Muscle layer of colon (tissue), 2 donors: ENCODE results near the gene ESRP2.

ENCODE experiments used
- H3K27ac ChIP-seq: one replicate; pipeline ENCODE4 v1.7.0; 2013; ENCODE audit warnings: low read depth, mild to moderate bottlenecking, low read length, moderate library complexity
- H3K27me3 ChIP-seq, 2 donors: one replicate each; pipeline ENCODE4 v1.7.0; 2013; ENCODE audit warnings: low read length in 2 of 2, mild to moderate bottlenecking in 2 of 2; ENCODE audit not compliant: insufficient read depth in 2 of 2, control insufficient read depth in 1 of 2
- H3K36me3 ChIP-seq: one replicate; pipeline ENCODE4 v1.7.0; 2013; ENCODE audit warnings: mild to moderate bottlenecking, low read length; ENCODE audit not compliant: insufficient read depth
- H3K4me1 ChIP-seq: one replicate; pipeline ENCODE4 v1.7.0; 2013; ENCODE audit warnings: mild to moderate bottlenecking, low read length; ENCODE audit not compliant: insufficient read depth
- H3K4me3 ChIP-seq, 2 donors: one replicate each; pipeline ENCODE4 v1.7.0; 2013; ENCODE audit warnings: low read length in 2 of 2, low read depth in 1 of 2, mild to moderate bottlenecking in 1 of 2, moderate library complexity in 1 of 2
- H3K9ac ChIP-seq: one replicate; pipeline ENCODE4 v1.7.0; 2013; ENCODE audit warnings: low read length
- H3K9me3 ChIP-seq: one replicate; pipeline ENCODE4 v1.7.0; 2013; ENCODE audit warnings: mild to moderate bottlenecking, low read length
- donor health status: abdominal sarcoma.
- donor health status: Adenocarcinoma of cecum.

ESRP2 gene

GRCh38 chr16:68227183-68227793 is 8.6 kb downstream of the ESRP2 start:
- Histone ChIP-seq H3K9ac (no peak overlapping the region), H3K9me3 (no peaks in the 10 kb centered on the region), H3K4me3 (no peak overlapping the region), H3K27ac (no peak overlapping the region), H3K27me3 (no peaks in the 10 kb centered on the region), H3K4me1 (peaks cover 10% of the 10 kb centered on the region), H3K36me3 (peaks cover 19% of the 10 kb centered on the region)

- no peak overlapping the region for H3K4me3 ChIP-seq
- H3K4me1 ChIP-seq, result peaks cover 10% of the 10 kb centered on the region
- H3K36me3 ChIP-seq, result peaks cover 19% of the 10 kb centered on the region
- H3K9me3 ChIP-seq, result no peaks in the 10 kb centered on the region
- H3K27ac ChIP-seq, result no peak overlapping the region
- no peaks in the 10 kb centered on the region for H3K27me3 ChIP-seq
- H3K9ac ChIP-seq, result no peak overlapping the region
Measured at GRCh38 chr16:68226116-68226515, 9.8 kb downstream of the ESRP2 start.

DNA sequence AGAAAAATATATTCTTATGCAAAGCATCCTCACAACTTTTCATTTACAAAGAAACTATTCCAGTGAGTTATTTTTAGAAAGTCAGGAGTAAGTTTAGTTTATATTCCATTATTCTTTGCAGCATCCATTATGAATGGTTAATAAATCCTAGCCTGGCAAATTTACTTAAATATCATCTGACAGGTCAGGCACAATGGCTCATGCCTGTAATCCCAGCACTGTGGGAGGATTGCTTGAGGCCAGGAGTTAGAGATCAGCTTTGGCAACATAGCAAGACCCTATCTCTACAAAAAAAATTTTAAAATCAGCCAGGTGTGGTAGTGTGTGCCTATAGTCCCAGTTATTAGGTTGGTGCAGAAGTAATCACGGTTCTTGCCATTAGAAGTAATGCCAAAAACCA is 12.9 kb downstream of the ESRP2 start:
- H3K27me3 ChIP-seq, result no peaks in the 10 kb centered on the region
- peaks cover 19% of the 10 kb centered on the region for H3K36me3 ChIP-seq
- no peak overlapping the region for H3K4me3 ChIP-seq
- H3K9me3 ChIP-seq, result no peaks in the 10 kb centered on the region
- no peaks in the 10 kb centered on the region for H3K4me1 ChIP-seq
- no peak overlapping the region for H3K27ac ChIP-seq
- no peak overlapping the region for H3K9ac ChIP-seq

GRCh38 chr16:68219725-68220351 is 16.1 kb downstream of the ESRP2 start:
- no peaks in the 10 kb centered on the region for H3K9me3 ChIP-seq
- no peak overlapping the region for H3K27ac ChIP-seq
- H3K36me3 ChIP-seq, result no peaks in the 10 kb centered on the region
- no peak overlapping the region for H3K4me3 ChIP-seq
- no peaks in the 10 kb centered on the region for H3K4me1 ChIP-seq
- H3K9ac ChIP-seq, result no peak overlapping the region
- no peaks in the 10 kb centered on the region for H3K27me3 ChIP-seq

DNA sequence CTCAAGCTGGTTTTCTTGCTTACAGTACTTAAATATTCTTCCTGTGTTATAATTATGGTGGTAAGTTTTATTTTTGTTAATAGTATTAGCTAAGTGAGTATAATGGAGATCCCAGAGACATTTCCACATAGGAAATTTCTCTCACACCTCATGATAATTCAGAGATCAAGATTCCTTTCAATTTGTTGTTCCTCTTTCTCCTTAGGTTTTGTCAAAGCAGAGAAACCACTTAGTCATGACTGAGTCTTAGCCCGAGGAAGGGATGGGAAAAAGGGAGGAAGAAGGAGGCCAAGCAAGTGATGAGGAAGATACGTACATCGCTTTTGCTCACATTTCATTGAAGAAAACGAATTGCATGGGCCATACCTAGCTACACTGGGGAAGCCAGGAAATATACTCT is 18.4 kb downstream of the ESRP2 start:
- H3K36me3 ChIP-seq, result no peaks in the 10 kb centered on the region
- H3K4me3 ChIP-seq, result no peak overlapping the region
- no peaks in the 10 kb centered on the region for H3K4me1 ChIP-seq
- no peak overlapping the region for H3K27ac ChIP-seq
- H3K27me3 ChIP-seq, result no peaks in the 10 kb centered on the region
- H3K9ac ChIP-seq, result no peak overlapping the region
- H3K9me3 ChIP-seq, result no peaks in the 10 kb centered on the region

GRCh38 chr16:68216240-68216639 is 19.7 kb downstream of the ESRP2 start:
- Histone ChIP-seq H3K4me3 (no peak overlapping the region), H3K27ac (no peak overlapping the region), H3K9ac (no peak overlapping the region), H3K9me3 (no peaks in the 10 kb centered on the region), H3K4me1 (no peaks in the 10 kb centered on the region), H3K27me3 (no peaks in the 10 kb centered on the region), H3K36me3 (no peaks in the 10 kb centered on the region)

- no peaks in the 10 kb centered on the region for H3K36me3 ChIP-seq
- no peaks in the 10 kb centered on the region for H3K9me3 ChIP-seq
- no peaks in the 10 kb centered on the region for H3K27me3 ChIP-seq
- H3K4me1 ChIP-seq, result no peaks in the 10 kb centered on the region
- no peak overlapping the region for H3K27ac ChIP-seq
- no peak overlapping the region for H3K9ac ChIP-seq
- no peak overlapping the region for H3K4me3 ChIP-seq
Measured at GRCh38 chr16:68215302-68215701, 20.6 kb downstream of the ESRP2 start.

- H3K27ac ChIP-seq, result no peak overlapping the region
- no peaks in the 10 kb centered on the region for H3K9me3 ChIP-seq
- H3K36me3 ChIP-seq, result no peaks in the 10 kb centered on the region
- no peak overlapping the region for H3K4me3 ChIP-seq
- no peak overlapping the region for H3K9ac ChIP-seq
- no peaks in the 10 kb centered on the region for H3K4me1 ChIP-seq
- no peaks in the 10 kb centered on the region for H3K27me3 ChIP-seq
Measured at GRCh38 chr16:68214726-68215125, 21.2 kb downstream of the ESRP2 start.

- Histone ChIP-seq H3K27ac (no peak overlapping the region), H3K27me3 (no peaks in the 10 kb centered on the region), H3K4me1 (no peaks in the 10 kb centered on the region)
Measured at GRCh38 chr16:68206245-68206644, 29.7 kb downstream of the ESRP2 start.

GRCh38 chr16:68202091-68202519 is 33.8 kb downstream of the ESRP2 start:
- no peak overlapping the region for H3K27ac ChIP-seq
- no peaks in the 10 kb centered on the region for H3K27me3 ChIP-seq

More at GRCh38 chr16:68206245-68206644, 29.7 kb downstream of the ESRP2 start:
- Histone ChIP-seq H3K4me3 (no peak overlapping the region), H3K36me3 (no peaks in the 10 kb centered on the region), H3K9ac (no peak overlapping the region), H3K9me3 (no peaks in the 10 kb centered on the region)

DNA sequence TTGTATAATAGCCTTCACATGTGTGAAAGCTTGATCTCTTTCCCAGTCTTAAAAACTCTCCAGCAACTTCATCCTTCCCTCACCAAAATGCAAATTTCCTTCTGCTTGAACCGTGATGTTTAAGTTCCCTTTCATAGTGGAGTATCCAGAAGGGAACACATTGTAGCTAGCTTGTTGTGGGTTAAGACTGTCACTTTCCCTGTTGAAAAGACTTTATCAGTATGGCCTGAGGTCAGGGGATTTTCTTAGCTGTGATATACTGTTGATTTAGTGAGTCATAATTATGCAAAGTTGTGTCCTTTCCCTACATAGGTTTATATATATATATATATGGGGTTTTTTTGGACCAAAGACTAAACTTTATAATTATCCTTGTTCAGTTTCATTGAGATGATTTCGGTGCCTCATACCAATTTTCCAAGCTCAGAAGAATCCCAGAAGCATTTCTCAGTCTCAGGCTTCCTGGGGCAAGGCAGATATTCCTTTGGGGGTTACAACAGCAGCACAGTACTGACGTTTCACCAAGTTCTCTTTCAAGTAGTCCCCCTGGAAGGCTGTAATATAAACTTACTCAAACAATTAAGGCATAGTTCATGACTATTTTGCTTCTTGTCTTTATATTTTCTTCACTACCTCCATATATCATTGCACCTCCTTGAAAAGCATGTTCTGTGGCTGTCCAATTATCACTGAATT is 35.7 kb downstream of the ESRP2 start:
- Histone ChIP-seq H3K27ac (no peak overlapping the region), H3K4me1 (no peaks in the 10 kb centered on the region), H3K9ac (no peak overlapping the region), H3K4me3 (no peak overlapping the region), H3K9me3 (no peaks in the 10 kb centered on the region), H3K27me3 (no peaks in the 10 kb centered on the region), H3K36me3 (no peaks in the 10 kb centered on the region)

More at GRCh38 chr16:68202091-68202519, 33.8 kb downstream of the ESRP2 start:
- Histone ChIP-seq H3K36me3 (no peaks in the 10 kb centered on the region), H3K4me3 (no peak overlapping the region), H3K9ac (no peak overlapping the region), H3K9me3 (no peaks in the 10 kb centered on the region), H3K4me1 (no peaks in the 10 kb centered on the region)
